Right cardiac atrium (tissue), 5 donors: ENCODE measurements around the gene CD72. TPM values are rescaled to one million over a fixed set of nuclear protein-coding genes. Genes with fewer than 3 reads are reported as not detected.

Source experiments
- ATAC-seq, 2 donors: fragments of 200-7000 bp; cut with Tn5 transposase; one replicate each; pipeline versions ENCODE4 v1.8.0 to v1.9.1; 2020; ENCODE audit warnings: moderate library complexity in 2 of 2, mild to moderate bottlenecking in 1 of 2
- DNase-seq, 3 donors: peaks; one replicate each; pipeline ENCODE4 v3.0.0-alpha.2; 2020
- H3K27ac ChIP-seq: one replicate; pipeline ENCODE4 v1.5.1; 2013; ENCODE audit warnings: mild to moderate bottlenecking, low read length, control low read depth, moderate library complexity
- H3K27me3 ChIP-seq: one replicate; pipeline ENCODE4 v1.6.1; 2013; ENCODE audit not compliant: control insufficient read depth, insufficient read depth
- H3K4me1 ChIP-seq: one replicate; pipeline ENCODE4 v1.6.1; 2013; ENCODE audit warnings: low read length; ENCODE audit not compliant: control insufficient read depth, insufficient read depth
- H3K4me3 ChIP-seq: one replicate; pipeline ENCODE4 v1.5.1; 2013; ENCODE audit warnings: low read length, control low read depth
- H3K9me3 ChIP-seq: one replicate; pipeline ENCODE4 v1.6.1; 2013; ENCODE audit warnings: low read length; ENCODE audit not compliant: control insufficient read depth
- WGBS: extraction: QIAGEN DNeasy Blood & Tissue Kit; methylation state at CpG from one replicate; pipeline ENCODE4 v1.1.7; 2013; 5-methylcytosine and 5-hydroxymethylcytosine counted together
- intact Hi-C, 4 donors: fragments of 100-400 bp; cut with DNase I; formaldehyde crosslinking; loops; one replicate each; pipeline versions ENCODE4 v1.11.0 to v1.14.0; 2022 to 2023
- polyA plus RNA-seq: library from polyadenylated mRNA; stranded (reverse); fragments of 200-250 nt; gene quantifications from one replicate; pipeline ENCODE4 v1.2.3, GENCODE V29; 2013
- total RNA-seq, 4 donors: library from RNA; stranded (reverse); fragmentation: NEBNext Ultra II Directional; extraction: Animal tissue kit (Norgen Biotek cat#: 25700); gene quantifications; one replicate each; pipeline ENCODE4 v1.2.1, GENCODE V29; 2021
- donor health status: healthy with polysubstance abuse.
- donor health status: DM: no; HTN: yes; CAD: no.
- donor health status: DM: no; HTN: no; CAD: no.
- donor health status: DM: no; HTN: yes; CAD: no; lungs with severe emphysema.
- donor health status: DM: yes; HTN: yes; CAD: no.

CD72 gene
- total and polyA plus RNA-seq, 5 donors = 0.58 to 0.68 (median 0.60) TPM

DNA sequence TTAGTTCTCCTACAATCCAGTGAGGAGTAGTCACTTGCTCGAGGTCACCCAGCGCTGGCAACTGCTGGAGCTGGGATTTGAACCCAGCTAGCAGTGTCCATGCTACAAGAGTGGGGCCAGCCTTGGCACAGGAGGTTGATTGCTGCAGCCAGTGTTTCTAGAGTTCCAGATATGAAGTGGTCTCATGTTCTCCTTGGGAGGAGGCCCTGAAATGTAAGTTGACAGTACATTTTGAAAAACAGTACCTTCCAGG, 40.7 kb upstream of the CD72 start:
- intact Hi-C loops = loop anchor here in 1 of 4 donors (5.0 kb wide), 1 partner anchor 88 kb away; the partner anchor contains the start of genes GBA2 and RGP1
- no peaks in the 10 kb centered on the region for H3K27me3 ChIP-seq
- peak; percentile 65 to 83 (median 79) for DNase-seq
- peak overlapping the region; percentile 85 for H3K4me3 ChIP-seq
- ATAC-seq = peak; percentile 2 to 4
- H3K4me1 ChIP-seq = no peaks in the 10 kb centered on the region
- WGBS = 0% methylated on average over 2 of the region's 2 CpGs
- H3K27ac ChIP-seq = peak overlapping the region; percentile 99
- H3K9me3 ChIP-seq = no peaks in the 10 kb centered on the region

- intact Hi-C loops = loop anchor here in 1 of 4 donors (5.0 kb wide), 1 partner anchor 89 kb away; the partner anchor contains the start of genes GBA2 and RGP1
- Histone ChIP-seq H3K4me3 (peak within 1 kb of the TSS; percentile 85), H3K27ac (peak within 1 kb of the TSS; percentile 99), H3K9me3 (no peaks in the 10 kb centered on the region), H3K4me1 (no peaks in the 10 kb centered on the region), H3K27me3 (no peaks in the 10 kb centered on the region)
- under 1% methylated on average over 67 of the region's 67 CpGs for WGBS
- peak; percentile 84 to 86 for ATAC-seq
- DNase-seq = peak; percentile 88 to 95 (median 95)
Observed at GRCh38 chr9:35658137-35658967, 40.1 kb upstream of the CD72 start, which contains the start of gene CCDC107. Gene CCDC107, plus strand, starts transcription at chr9:35658292. Its CDS starts 88 bp downstream, at chr9:35658380.

GRCh38 chr9:35657546-35658136, 39.4 kb upstream of the CD72 start, which contains the start of gene RMRP:
Gene RMRP, minus strand, starts transcription at chr9:35658019.
- H3K9me3 ChIP-seq = no peaks in the 10 kb centered on the region
- DNase-seq (peak; percentile 98 to 99 (median 99)), ATAC-seq (peak; percentile 97)
- intact Hi-C loops = loop anchor here in 1 of 4 donors (5.0 kb wide), 1 partner anchor 90 kb away; the partner anchor contains the start of genes GBA2 and RGP1
- no peaks in the 10 kb centered on the region for H3K4me1 ChIP-seq
- H3K27me3 ChIP-seq = no peaks in the 10 kb centered on the region
- peak within 1 kb of the TSS; percentile 85 for H3K4me3 ChIP-seq
- peak within 1 kb of the TSS; percentile 99 for H3K27ac ChIP-seq
- under 1% methylated on average over 42 of the region's 42 CpGs for WGBS

DNA sequence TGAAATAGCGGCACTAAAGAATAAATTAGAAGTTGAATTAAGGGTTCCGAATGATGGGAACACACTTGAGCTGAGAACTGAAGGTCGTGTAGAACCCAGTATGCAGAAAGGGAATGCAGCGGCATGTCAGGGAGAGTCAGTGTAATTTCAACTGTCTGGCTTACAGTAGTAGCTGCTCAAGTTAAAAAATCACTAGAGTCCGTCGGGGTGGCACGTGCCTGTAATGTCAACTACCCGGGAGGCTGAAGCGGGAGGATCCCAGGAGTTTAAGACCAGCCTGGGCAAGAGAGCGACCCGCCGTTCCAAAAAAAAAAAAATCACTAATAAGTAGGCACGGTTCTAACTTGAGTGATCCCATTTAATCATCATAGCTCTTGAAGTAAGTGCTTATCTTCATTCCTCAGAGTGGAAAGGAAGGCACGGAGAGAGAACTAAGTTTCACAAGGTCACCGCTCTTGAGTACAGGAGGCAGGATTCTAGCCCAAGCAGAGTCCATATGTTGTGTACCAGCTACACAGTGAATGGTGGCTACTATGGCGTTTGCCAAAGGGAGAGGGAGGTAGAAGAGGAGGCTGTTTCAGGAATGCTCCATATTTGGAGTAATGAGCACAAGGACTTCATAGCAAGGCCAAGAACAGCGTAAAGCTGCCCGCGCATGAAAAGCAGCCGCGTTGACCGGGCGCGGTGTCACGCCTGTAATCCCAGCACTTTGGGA, 38.8 kb upstream of the CD72 start:
- no peaks in the 10 kb centered on the region for H3K9me3 ChIP-seq
- 30% methylated on average over 25 of the region's 25 CpGs for WGBS
- H3K27me3 ChIP-seq = no peaks in the 10 kb centered on the region
- H3K4me3 ChIP-seq = peak overlapping the region; percentile 31
- no peaks in the 10 kb centered on the region for H3K4me1 ChIP-seq
- intact Hi-C loops = loop anchor here in 1 of 4 donors (5.0 kb wide), 1 partner anchor 90 kb away; the partner anchor contains the start of genes GBA2 and RGP1
- ATAC-seq = peak; percentile 11 to 34
- no peak for DNase-seq
- peak overlapping the region; percentile 88 for H3K27ac ChIP-seq

DNA sequence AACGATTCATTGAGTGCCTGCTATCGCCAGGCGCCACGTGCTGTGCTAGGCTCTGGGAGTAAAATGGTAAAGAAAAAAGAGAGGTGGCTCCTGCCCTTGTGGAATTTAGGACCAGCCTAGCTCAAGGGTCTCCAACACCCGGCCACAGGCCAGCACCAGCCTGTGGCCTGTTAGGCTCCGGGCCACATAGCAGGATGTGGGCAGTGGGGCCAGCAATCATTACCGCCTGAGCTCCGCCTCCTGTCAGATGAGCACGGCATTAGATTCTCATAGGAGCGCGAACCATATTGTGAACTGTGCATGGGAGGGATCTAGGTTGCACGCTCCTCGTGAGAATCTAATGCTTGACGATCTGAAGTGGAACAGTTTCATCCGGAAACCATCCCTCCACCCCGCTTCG, 38.1 kb upstream of the CD72 start:
- no peaks in the 10 kb centered on the region for H3K9me3 ChIP-seq
- H3K4me1 ChIP-seq = no peaks in the 10 kb centered on the region
- 83% methylated on average over 17 of the region's 17 CpGs for WGBS
- H3K27me3 ChIP-seq = no peaks in the 10 kb centered on the region
- ATAC-seq = no peak
- no peak overlapping the region for H3K4me3 ChIP-seq
- H3K27ac ChIP-seq = no peak overlapping the region
- no peak for DNase-seq
- intact Hi-C loops = loop anchor here in 1 of 4 donors (5.0 kb wide), 1 partner anchor 91 kb away; the partner anchor contains the start of genes GBA2 and RGP1

GRCh38 chr9:35653611-35654010, 35.4 kb upstream of the CD72 start:
- intact Hi-C loops = no loop called here

GRCh38 chr9:35652829-35653209, 34.6 kb upstream of the CD72 start:
- Histone ChIP-seq H3K27me3 (no peaks in the 10 kb centered on the region), H3K4me3 (no peak overlapping the region), H3K27ac (no peak overlapping the region), H3K4me1 (no peaks in the 10 kb centered on the region), H3K9me3 (no peaks in the 10 kb centered on the region)
- ATAC-seq = no peak
- DNase-seq = no peak
- 90% methylated on average over 8 of the region's 8 CpGs for WGBS
- intact Hi-C loops = no loop called here

More at GRCh38 chr9:35653611-35654010, 35.4 kb upstream of the CD72 start:
- no peak for ATAC-seq
- no peaks in the 10 kb centered on the region for H3K9me3 ChIP-seq
- no peaks in the 10 kb centered on the region for H3K4me1 ChIP-seq
- H3K27me3 ChIP-seq = no peaks in the 10 kb centered on the region
- H3K4me3 ChIP-seq = no peak overlapping the region
- H3K27ac ChIP-seq = no peak overlapping the region
- DNase-seq = no peak
- WGBS = 91% methylated on average over 2 of the region's 2 CpGs

GRCh38 chr9:35651956-35652828, 34.0 kb upstream of the CD72 start:
- H3K27me3 ChIP-seq = no peaks in the 10 kb centered on the region
- WGBS = 80% methylated on average over 7 of the region's 7 CpGs
- H3K27ac ChIP-seq = no peak overlapping the region
- no peak overlapping the region for H3K4me3 ChIP-seq
- no peaks in the 10 kb centered on the region for H3K9me3 ChIP-seq
- H3K4me1 ChIP-seq = peaks cover 3% of the 10 kb centered on the region
- ATAC-seq (no peak), DNase-seq (no peak)
- intact Hi-C loops = no loop called here

- H3K4me3 ChIP-seq = no peak within 1 kb of the TSS
- no peaks in the 10 kb centered on the region for H3K9me3 ChIP-seq
- intact Hi-C loops = no loop called here
- ATAC-seq = no peak
- DNase-seq = peak in 1 of 3 donors; percentile 63
- 62% methylated on average over 22 of the region's 22 CpGs for WGBS
- peaks cover 4% of the 10 kb centered on the region for H3K4me1 ChIP-seq
- H3K27me3 ChIP-seq = no peaks in the 10 kb centered on the region
- peak within 1 kb of the TSS; percentile 64 for H3K27ac ChIP-seq
Observed at GRCh38 chr9:35650341-35651158, 32.3 kb upstream of the CD72 start, which contains the start of gene SIT1. Gene SIT1, minus strand, starts transcription at chr9:35650931. Its CDS starts 78 bp downstream, at chr9:35650853.
